Measurements from ENCODE around the gene MYL1. TPM values are rescaled to one million over a fixed set of nuclear protein-coding genes. Genes with fewer than 3 reads are reported as not detected.

The MYL1 gene
- total RNA-seq, 1 experiment from 2014 or later, result not detected

DNA sequence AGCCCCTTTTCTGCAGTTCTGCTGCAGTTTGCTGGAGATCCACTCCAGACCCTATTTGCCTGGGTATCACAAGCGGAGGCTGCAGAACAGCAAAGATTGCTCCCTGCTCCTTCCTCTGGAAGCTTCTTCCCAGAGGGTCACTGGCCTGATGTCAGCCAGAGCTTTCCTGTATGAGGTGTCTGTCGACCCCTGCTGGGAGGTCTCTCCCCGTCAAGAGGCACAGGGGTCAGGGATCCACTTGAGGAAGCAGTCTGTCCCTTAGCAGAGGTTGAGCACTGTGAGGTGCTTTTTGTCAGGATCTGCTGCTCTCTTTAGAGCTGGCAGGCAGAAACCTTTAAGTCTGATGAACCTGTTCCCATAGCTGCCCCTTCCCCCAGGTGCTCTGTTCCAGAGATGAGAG lies 42.0 kb upstream of the MYL1 start:
- no TSS peak for BruUV-seq (replicated peaks)
- TF ChIP-seq CTCF (IDR thresholded peaks at IDR 0.05 in 2 of 3, conservative IDR thresholded peaks at IDR 0.05 in 1 of 3; ENCODE audit: borderline replicate concordance in 1 of 3, insufficient read depth in 1 of 3, low read depth in 2 of 3, low read length in 2 of 3) (no peak), SP1 (IDR thresholded peaks at IDR 0.05; ENCODE audit: low read depth) (no peak), RAD21 (IDR thresholded peaks at IDR 0.05; ENCODE audit: low read depth) (0 out of 2 replicates have a peak, but pooled peaks have one; percentile 8)
- Histone ChIP-seq H3K79me2 (ENCODE audit: insufficient read depth, low read length) (no peaks in the 10 kb centered on the region), H3K36me3 (ENCODE audit: control insufficient read depth in 1 of 2, insufficient read depth in 2 of 2, low read length in 2 of 2) (no peaks in the 10 kb centered on the region), H3K27ac (ENCODE audit: low read depth, low read length) (no peak overlapping the region), H3K4me2 (ENCODE audit: low read length) (no peak overlapping the region), H3K4me3 (replicated peaks in 1 of 2; ENCODE audit: low read depth in 1 of 2, low read length in 2 of 2) (no peak overlapping the region), H3K4me1 (ENCODE audit: control insufficient read depth in 1 of 2, insufficient read depth in 2 of 2, low read length in 2 of 2) (no peaks in the 10 kb centered on the region), H3K9me2 (ENCODE audit: insufficient read depth) (no peaks in the 10 kb centered on the region), H3K27me3 (ENCODE audit: insufficient read depth, low read length) (no peaks in the 10 kb centered on the region), H2AFZ (ENCODE audit: low read depth, low read length, poor library complexity, severe bottlenecking) (no peak overlapping the region), H4K20me1 (ENCODE audit: insufficient read depth) (no peaks in the 10 kb centered on the region), H3K9ac (ENCODE audit: low read length) (no peak overlapping the region), H3K9me3 (ENCODE audit: control insufficient read depth in 1 of 2, insufficient read depth in 1 of 2, low read depth in 1 of 2, low read length in 2 of 2) (no peaks in the 10 kb centered on the region)
- POLR2A ChIA-PET, result no interaction called here
- intact Hi-C loops (cut with micrococcal nuclease), result no loop called here
- RAD21 ChIA-PET (ENCODE audit: low non-redundant PET in 1 of 2, low total read pairs in 2 of 2, uncharacterized antibody in 2 of 2, unreplicated experiment in 2 of 2), result no interaction called here
- CTCF ChIA-PET, result no interaction called here
- DNase-seq (ENCODE audit: low read depth, low spot score) (no peak), ATAC-seq (no peak)

GRCh38 chr2:210337159-210337558 lies 22.2 kb upstream of the MYL1 start:
- Histone ChIP-seq H3K9ac (ENCODE audit: low read length) (no peak overlapping the region), H3K4me3 (replicated peaks in 1 of 2; ENCODE audit: low read depth in 1 of 2, low read length in 2 of 2) (no peak overlapping the region), H3K4me2 (ENCODE audit: low read length) (no peak overlapping the region), H3K9me2 (ENCODE audit: insufficient read depth) (no peaks in the 10 kb centered on the region), H3K27me3 (ENCODE audit: insufficient read depth, low read length) (no peaks in the 10 kb centered on the region), H3K4me1 (ENCODE audit: control insufficient read depth in 1 of 2, insufficient read depth in 2 of 2, low read length in 2 of 2) (no peaks in the 10 kb centered on the region), H2AFZ (ENCODE audit: low read depth, low read length, poor library complexity, severe bottlenecking) (no peak overlapping the region), H3K9me3 (ENCODE audit: control insufficient read depth in 1 of 2, insufficient read depth in 1 of 2, low read depth in 1 of 2, low read length in 2 of 2) (no peaks in the 10 kb centered on the region), H4K20me1 (ENCODE audit: insufficient read depth) (no peaks in the 10 kb centered on the region), H3K27ac (ENCODE audit: low read depth, low read length) (no peak overlapping the region), H3K36me3 (ENCODE audit: control insufficient read depth in 1 of 2, insufficient read depth in 2 of 2, low read length in 2 of 2) (no peaks in the 10 kb centered on the region), H3K79me2 (ENCODE audit: insufficient read depth, low read length) (no peaks in the 10 kb centered on the region)
- POLR2A ChIA-PET, result no interaction called here
- no TSS peak for BruUV-seq (replicated peaks)
- intact Hi-C loops (cut with micrococcal nuclease), result no loop called here
- DNase-seq (ENCODE audit: low read depth, low spot score), result no peak
- CTCF ChIA-PET, result no interaction called here
- RAD21 ChIA-PET (ENCODE audit: low non-redundant PET in 1 of 2, low total read pairs in 2 of 2, uncharacterized antibody in 2 of 2, unreplicated experiment in 2 of 2), result no interaction called here
- ATAC-seq, result peak; percentile 66
- TF ChIP-seq YY1 (IDR thresholded peaks at IDR 0.05; ENCODE audit: extremely low read depth, insufficient replicate concordance, low read depth, low read length) (no peak), EGR1 (IDR thresholded peaks at IDR 0.05; ENCODE audit: low read depth) (no peak), ZNF274 (IDR thresholded peaks at IDR 0.05; ENCODE audit: low read depth, low read length) (no peak), SRF (IDR thresholded peaks at IDR 0.05; ENCODE audit: low read depth) (no peak), EZH2phosphoT487 (IDR thresholded peaks at IDR 0.05; ENCODE audit: borderline replicate concordance) (no peak), POLR2A (IDR thresholded peaks at IDR 0.05; ENCODE audit: borderline replicate concordance, extremely low read depth, insufficient read depth, insufficient read length) (no peak), RAD21 (IDR thresholded peaks at IDR 0.05; ENCODE audit: low read depth) (no peak), JUND (IDR thresholded peaks at IDR 0.05) (no peak), FOSL1 (IDR thresholded peaks at IDR 0.05; ENCODE audit: low read depth) (no peak), EZH2 (IDR thresholded peaks at IDR 0.05) (no peak)
- TF ChIP-seq, protein P1, sequence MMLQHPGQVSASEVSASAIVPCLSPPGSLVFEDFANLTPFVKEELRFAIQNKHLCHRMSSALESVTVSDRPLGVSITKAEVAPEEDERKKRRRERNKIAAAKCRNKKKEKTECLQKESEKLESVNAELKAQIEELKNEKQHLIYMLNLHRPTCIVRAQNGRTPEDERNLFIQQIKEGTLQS (IDR thresholded peaks at IDR 0.05), result no peak
- TF ChIP-seq, protein P2, sequence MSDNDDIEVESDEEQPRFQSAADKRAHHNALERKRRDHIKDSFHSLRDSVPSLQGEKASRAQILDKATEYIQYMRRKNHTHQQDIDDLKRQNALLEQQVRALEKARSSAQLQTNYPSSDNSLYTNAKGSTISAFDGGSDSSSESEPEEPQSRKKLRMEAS (IDR thresholded peaks at IDR 0.05), result no peak
- TF ChIP-seq, protein P3, sequence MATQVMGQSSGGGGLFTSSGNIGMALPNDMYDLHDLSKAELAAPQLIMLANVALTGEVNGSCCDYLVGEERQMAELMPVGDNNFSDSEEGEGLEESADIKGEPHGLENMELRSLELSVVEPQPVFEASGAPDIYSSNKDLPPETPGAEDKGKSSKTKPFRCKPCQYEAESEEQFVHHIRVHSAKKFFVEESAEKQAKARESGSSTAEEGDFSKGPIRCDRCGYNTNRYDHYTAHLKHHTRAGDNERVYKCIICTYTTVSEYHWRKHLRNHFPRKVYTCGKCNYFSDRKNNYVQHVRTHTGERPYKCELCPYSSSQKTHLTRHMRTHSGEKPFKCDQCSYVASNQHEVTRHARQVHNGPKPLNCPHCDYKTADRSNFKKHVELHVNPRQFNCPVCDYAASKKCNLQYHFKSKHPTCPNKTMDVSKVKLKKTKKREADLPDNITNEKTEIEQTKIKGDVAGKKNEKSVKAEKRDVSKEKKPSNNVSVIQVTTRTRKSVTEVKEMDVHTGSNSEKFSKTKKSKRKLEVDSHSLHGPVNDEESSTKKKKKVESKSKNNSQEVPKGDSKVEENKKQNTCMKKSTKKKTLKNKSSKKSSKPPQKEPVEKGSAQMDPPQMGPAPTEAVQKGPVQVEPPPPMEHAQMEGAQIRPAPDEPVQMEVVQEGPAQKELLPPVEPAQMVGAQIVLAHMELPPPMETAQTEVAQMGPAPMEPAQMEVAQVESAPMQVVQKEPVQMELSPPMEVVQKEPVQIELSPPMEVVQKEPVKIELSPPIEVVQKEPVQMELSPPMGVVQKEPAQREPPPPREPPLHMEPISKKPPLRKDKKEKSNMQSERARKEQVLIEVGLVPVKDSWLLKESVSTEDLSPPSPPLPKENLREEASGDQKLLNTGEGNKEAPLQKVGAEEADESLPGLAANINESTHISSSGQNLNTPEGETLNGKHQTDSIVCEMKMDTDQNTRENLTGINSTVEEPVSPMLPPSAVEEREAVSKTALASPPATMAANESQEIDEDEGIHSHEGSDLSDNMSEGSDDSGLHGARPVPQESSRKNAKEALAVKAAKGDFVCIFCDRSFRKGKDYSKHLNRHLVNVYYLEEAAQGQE (IDR thresholded peaks at IDR 0.05; ENCODE audit: low read depth), result no peak

All from HCT116 (cell line).